Muscle of arm (tissue), 12 donors: Measurements from ENCODE around the gene STXBP5. TPM values are rescaled to one million over a fixed set of nuclear protein-coding genes. Genes with fewer than 3 reads are reported as not detected.
A peak's percentile ranks its signal among the peaks of the same experiment; 100 is the strongest.

Experiments
- DNase-seq: peaks from one replicate; pipeline ENCODE4 v3.0.0-alpha.2; 2013
- polyA plus RNA-seq, 12 donors: library from polyadenylated mRNA; unstranded; fragments of 120-200 nt; gene quantifications; one replicate each; pipeline ENCODE4 v1.2.1, GENCODE V29; 2013; ENCODE audit not compliant: insufficient read length in 12 of 12

Gene STXBP5
- polyA plus RNA-seq, 12 donors, result 10.2 to 24.5 (median 15.5) TPM; not detected in 1

DNA sequence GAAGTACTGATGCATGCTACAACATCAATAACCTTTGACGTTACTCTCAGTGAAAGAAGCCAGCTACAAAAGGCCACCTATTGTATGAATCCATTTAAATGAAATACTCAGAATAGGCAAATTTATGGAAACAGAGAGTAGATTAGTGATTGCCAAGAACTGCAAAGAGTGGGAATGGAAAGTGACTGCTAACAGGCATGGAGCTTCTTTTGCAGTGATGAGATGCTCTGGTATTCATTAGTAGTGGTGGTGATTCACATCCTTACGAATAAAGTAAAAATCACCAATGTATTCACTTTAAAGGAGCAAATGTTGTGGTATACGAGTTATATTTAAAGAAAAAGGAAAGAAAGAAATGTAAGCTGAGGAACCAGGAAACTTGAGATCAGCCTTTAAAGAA is 177.5 kb downstream of the STXBP5 start:
- no peak for DNase-seq

DNA sequence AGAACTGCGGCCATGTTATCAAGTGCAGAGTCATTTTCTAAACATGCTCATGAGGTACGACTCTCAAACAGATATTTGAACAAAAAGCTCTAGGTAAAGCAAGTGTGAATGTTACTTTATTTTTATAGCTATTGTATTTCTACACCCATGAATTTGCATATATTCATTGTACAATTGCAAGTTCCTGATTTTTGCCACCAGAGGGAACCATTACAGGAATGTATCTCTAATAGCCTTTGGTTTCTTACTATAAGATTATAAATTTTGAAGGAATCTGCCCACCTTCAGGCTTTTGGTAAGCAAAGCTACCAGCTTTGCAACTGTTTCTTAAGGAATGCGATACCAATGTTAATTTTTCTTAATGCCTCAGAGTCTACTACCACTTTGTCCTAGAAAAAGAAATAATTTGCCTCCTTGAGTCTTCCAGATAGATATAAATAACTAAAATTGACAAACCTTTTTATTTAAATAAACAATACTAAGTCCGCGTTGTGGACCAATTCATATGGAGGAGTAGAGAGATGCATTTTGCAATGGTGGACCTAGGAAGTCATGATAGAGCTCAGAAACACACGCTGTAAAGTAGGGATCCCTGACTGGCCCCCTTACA is 178.8 kb downstream of the STXBP5 start:
- DNase-seq, result no peak

DNA sequence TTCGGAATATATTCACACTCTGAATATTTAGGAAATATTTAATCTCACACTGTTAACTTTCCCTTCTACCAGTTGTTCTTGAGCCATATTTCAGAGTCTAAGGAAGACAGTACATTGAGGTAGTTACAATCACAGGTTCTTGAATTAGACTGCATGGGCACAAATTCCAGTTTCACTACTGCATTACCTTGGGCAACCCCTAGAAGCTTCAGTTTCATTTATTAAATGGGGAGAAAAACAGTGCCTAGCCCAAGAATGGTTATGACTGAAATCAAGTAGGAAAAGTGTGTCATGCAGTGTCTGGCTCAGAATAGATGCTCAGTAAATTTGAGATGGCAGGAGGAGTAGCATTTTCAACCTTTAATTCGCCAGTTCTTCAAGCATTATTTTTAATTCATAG is 179.8 kb downstream of the STXBP5 start:
- no peak for DNase-seq

DNA sequence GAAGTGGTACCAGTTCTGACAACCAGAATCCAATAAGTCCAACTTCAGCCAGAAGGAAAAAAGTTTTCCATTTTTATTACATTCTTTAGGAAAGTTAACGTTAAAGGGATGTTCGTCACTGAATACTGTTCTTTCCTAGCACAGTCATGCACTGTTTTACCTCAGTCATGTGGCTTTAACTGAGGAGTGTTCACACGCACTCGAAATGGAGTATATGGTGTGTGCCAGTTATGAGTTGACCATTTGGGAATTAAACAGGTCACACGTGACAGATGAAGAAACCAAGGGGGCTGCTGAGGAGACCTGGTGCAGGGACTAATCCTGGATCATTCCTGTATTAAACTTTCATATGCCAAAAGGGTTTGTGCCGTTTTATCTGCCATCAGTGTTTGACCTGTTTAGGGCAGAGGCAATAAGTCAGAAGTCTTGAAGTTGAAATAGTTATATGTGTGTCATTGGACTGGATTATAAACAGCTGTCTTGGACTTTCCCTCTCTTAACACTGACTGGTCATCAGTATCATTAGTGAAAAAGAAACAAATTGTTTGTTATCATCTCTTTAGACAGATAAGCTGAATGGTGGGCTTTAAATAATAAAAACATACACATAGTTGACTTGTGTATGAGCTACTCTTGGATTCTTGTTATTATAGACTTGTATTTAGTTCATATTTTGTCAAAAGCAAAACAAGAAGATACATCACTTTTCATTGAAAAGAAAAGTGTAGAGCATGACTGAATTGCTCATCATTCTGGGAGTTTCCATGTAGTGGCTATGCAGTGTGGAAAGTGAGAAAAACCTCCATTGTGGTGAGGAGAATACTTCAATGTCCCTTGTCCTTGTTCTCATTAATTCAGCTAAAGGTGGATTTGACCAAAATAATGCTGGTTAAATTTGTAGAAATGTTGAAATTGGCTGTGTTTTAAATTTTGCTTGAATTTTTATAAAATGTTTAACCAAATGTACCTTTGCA is 180.8 kb downstream of the STXBP5 start:
- DNase-seq, result no peak

DNA sequence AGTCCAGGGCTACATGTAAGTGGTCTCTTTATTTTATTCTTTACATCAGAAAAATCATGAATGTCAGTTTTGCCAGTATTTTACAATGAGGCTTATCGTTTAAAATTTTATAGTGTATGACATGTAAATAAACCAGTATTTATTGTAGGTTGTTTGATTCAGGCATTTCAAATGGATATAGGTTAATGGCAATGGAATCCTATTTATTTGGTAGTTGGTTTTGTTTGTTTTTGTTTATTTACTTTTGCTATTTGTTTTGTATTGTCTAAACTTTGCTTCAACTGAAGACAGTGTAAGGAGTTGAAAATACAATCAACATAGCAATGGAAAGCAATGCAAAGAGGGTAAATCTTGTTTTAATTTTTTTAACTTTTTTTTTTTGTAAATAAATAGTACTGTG is 185.2 kb downstream of the STXBP5 start:
- no peak for DNase-seq

DNA sequence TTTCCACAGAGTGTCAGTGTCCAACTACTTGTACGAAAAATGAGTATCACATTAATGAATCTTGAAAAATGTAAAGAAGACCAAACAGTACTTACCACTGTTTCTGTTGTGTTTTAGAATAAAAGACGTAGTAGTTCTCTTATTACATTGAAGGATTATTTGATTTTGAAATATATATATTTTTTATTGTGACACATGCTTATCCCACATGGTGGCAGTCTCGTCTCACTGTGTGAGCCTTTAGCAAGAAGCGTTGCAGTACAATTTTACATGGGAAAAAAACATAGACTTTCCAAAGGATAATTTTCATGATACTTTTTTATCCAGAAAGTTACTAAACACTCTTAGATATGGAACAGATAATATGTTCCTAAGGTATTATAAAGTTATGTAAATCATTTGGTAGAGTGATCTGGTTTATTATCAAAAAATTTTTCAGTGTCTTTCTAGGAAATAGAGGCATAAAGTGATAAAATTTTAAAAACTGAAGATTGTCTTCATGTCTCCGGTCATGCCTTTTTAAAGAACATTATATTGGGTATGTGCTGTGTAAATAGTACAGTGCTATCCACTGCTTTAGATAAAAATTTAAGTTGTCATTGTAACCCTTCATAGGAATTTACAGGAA is 186.8 kb downstream of the STXBP5 start:
- DNase-seq, result peak; percentile 38

DNA sequence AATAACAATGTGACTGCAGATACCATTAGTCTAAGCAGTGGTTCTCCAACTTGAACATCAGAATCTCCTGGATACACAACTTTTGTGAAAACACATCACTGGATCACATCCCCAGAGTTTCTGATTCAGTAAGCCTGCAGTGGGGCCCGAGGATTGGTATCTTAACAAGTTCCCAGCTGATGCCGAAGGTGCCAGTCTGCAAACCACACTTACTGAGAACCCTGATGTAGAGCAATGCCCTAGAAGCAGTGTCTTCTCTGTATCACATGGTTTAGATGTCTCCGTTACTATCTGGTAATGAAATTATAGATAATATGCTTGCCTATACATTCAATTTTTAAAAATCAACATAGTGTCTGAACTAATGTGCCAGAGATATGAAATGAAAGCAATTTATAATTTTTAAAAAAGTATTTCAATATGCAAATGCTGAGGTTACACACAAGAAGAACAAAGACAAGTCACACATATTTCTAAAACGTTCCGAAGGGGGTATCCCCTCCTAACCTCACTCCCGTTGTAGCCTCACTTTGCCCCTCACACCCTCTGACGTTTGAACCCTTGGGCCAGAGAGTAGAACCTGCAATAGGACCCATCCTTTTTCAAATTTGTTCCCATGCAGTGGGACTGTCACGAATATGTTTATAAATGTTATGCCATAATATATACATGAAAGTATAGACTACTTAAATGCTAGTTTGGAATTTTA is 188.9 kb downstream of the STXBP5 start:
- DNase-seq, result no peak

DNA sequence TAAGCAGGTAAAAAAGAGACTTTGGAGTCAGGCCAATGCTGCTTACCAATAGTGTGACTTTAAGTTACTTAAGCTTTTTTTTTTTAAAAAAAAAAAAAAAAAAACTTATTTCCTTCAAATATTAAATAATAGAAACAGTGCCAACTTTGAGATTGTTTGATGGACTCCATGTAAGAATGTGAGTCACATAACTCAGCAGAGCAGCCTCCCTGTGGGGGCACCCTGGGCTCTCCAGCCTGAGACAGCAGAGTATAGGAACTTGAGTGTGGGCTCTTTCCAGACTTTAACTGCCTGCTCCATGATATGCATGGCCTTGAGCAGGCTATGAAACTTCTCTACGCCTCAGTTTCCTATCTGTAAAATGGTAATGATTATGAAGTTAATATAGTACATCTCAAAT is 190.9 kb downstream of the STXBP5 start:
- DNase-seq, result no peak

DNA sequence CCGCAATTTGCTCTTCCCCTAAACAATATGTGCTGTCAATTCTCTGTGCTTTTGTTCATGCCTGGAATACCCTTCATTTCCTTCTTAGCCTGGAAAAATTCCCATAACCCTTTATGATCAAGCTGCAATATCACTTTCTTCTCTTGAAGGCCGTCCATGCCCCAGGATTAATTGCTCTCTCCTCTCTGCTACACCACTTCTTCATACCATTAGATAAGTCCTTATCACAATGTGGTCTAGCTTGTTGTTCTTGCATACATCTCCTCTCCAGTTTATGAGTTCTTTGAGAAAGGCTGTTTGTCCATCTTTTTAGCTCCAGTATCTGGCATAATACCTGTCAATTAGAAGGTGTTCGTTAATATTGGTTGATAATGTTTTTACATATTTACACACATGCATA is 193.1 kb downstream of the STXBP5 start:
- no peak for DNase-seq

DNA sequence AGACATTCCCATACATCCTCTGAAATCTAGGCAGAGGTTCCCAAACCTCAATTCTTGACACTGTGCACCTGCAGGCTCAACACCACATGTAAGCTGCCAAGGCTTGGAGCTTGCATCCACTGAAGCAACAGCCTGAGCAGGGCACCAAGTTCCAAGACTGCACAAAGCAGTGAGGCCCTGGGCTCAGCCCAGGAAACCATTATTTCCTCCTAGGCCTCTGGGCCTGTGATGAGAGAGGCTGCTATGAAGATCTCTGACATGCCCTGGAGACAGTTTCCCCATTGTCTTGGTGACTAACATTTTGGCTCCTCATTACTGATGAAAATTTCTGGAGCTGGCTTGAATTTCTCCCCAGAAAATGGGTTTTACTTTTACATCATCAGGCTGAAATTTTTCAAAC is 196.8 kb downstream of the STXBP5 start:
- no peak for DNase-seq

DNA sequence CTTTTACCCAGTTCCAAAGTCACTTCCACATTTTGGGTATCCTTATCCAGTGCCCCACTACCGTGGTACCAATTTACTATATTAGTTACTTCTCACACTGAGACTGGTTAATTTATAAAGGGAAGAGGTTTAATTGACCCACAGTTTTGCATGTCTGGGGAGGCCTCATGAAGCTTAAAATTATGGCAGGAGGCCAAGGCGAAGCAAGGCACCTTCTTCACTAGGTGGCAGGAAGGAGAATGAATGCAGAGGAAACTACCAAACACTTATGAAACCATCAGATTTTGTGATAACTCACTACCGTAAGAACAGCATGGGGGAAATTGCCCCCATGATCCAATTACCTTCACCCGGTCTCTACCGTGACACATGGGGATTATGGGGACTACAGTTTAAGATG is 197.6 kb downstream of the STXBP5 start:
- no peak for DNase-seq

DNA sequence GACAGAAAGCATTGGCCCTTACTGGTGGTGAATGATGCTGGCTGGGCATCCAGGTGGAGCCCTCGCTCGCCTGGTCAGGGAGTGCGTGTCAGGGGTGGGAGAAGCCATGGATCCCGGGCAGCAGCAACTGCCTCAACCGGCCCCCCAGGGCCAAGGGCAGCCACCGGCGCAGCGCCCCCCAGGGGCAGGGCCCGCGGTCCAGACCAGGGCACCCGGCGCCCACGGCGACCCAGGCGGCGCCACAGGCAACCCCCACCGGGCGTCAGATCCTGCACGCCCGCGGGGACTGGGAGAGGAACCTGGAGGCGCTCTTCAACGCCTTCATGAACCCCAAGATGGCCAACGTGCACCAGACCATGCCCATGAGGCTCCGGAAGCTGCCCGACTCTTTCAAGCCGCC is 202.6 kb downstream of the STXBP5 start:
- DNase-seq, result no peak

DNA sequence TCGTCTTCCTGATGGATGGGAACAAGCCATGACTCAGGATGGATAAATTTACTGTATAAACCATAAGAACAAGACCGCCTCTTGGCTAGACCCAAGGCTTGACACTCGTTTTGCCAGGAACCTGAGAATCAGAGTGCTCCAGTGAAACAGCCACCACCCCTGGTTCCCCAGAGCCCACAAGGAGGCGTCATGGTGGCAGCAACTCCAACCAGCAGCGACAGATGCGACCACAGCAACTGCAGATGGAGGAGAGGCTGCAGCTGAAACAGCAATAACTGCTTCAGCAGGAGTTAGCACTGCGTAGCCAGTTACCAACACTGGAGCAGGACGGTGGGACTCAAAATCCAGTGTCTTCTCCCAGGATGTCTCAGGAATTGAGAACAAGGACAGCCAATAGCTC is 203.4 kb downstream of the STXBP5 start:
- DNase-seq, result no peak

DNA sequence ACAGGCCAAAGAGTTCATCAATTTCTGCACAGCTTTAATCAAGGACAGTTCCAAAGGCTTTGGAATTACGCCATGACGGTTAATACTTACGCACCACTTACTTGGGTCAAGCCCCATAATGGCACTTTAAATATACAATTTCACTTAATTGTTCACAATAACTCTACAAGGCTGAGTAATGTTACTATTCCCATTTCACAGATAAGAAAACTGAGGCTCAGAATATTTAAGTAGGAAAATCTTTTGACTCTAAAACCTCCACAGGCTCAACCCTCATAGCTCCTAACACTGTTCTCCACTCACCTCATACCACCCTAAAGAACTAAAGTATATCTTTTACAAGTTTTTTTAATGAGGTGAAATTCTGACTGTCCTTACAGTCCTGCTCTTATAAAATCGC is 212.4 kb downstream of the STXBP5 start:
- no peak for DNase-seq

DNA sequence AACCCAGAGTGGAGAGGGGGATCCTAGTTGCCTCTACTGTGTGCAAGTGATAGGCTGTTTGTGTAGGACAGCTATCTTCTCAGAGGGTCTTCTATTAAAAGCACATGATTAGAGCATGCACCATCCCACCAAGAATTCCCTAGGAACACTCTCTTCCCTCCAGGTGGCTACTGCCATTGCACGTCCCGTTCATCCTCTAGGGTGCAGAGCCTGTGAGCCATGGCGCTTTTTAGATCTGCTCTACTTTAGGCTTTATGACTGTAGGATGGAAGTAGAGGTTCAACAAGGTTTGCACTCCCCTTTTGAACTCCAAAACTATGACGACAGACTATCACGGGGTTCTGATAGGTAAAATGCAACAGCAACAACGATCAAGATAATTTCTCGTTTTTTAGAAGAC is 213.7 kb downstream of the STXBP5 start:
- DNase-seq, result no peak

DNA sequence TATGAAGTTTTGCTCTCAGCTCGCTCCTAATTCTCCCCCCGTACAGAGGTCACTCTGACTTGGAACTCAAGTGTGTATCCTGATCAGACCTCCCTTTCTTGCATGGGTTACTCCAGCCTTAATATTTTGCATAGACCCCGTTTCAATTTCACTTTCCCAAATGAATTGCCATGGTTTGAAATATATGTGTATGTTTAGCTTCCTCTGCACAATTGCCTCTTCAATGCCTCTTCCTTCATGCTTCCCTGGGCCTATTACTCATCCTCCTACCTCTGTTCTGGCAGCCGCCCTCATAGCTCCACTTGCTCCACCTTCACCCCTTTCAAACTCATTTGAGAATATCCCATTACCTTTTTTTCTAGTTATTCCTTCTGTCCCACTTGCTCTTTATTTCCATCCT is 214.3 kb downstream of the STXBP5 start:
- DNase-seq, result no peak

DNA sequence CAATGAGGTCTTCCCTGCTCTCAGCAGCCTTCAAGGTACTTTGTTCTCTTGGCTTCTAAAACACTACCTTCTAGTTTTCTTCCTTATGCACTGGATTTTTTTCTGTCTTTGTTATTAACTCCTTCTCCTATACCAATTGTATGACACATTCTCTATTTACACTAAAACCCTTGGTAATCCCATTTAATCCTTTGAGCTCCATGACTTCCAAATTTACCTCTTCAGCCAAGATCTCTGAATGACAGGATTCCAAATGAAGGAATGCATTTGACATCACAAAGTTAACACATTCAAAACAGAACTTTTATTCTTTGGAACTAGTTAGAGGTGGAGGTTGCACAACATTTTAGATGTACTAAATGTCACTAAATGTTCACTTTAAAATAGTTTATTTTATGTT is 217.7 kb downstream of the STXBP5 start:
- no peak for DNase-seq

DNA sequence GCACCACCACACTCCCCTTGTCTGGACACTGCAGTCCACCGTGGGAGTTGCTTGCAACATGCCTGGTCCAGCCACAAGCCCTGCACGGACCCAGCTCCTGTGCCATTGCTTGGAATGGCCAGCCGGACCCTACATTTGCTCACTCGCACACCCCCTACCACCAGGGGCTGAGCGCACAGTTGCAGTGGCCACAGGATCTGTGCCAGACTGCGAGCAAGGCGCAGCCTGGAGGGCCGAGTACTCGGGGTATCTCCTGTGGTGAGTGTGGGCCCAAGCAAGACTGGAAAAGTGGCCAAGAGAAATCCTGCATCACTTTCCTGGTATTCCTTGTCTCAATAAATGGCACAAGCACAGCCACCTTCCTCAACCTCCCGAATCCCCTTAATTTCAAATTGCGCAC is 218.9 kb downstream of the STXBP5 start:
- DNase-seq, result no peak

DNA sequence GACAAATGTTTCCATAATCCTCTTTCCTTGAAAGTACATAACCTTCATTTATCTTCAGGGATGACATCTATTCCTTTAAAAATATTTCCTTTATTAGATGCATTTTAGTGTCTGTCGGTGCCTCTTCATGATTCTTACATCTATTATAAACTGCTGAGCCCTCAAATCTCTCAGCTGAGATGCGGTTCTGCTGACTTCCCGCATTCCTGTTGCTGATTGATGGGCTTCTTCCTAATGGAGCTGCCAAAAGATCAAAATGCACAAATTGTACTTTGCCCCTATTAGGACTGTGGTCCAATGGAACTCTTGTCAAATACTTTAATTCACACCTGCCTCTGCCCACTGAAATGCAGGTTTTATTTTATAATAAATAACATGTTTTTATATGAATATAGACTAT is 225.6 kb downstream of the STXBP5 start:
- no peak for DNase-seq

DNA sequence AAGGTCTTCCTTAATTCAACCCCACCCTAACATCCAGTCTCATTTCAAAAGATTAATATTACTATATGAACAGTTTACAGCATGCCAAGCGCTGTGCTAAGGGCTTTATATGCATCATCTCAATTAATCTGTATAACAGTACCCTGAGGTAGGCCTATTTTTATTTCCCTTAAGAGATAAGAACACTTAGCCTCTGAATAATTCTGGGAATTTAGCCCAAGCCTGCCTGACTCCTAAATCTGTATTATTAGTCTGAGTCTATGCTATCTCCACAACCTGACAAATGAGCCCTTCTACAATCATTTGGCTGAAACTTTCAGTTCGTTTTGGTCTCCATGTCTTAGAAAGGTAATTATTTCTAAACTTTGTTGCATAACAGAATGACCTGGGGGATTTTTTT is 226.6 kb downstream of the STXBP5 start:
- DNase-seq, result no peak

DNA sequence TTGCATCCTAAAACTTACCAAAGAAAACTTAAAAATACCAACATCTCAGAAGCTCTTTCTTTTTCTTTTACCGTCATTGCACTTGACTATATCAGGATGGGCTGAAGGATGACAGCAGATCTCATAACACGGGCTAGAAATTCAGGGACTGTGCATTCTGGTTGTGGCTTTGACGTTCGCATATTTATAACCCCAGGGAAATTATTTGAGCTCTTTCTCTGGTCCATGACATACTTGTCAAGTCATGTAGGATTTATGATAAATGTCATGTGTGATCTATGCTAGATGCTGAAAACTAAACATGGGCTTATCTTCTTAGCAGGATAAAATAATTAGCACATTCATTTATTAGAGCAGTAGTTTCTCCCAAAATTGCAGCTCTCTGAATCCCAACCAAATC is 229.9 kb downstream of the STXBP5 start:
- DNase-seq, result no peak

DNA sequence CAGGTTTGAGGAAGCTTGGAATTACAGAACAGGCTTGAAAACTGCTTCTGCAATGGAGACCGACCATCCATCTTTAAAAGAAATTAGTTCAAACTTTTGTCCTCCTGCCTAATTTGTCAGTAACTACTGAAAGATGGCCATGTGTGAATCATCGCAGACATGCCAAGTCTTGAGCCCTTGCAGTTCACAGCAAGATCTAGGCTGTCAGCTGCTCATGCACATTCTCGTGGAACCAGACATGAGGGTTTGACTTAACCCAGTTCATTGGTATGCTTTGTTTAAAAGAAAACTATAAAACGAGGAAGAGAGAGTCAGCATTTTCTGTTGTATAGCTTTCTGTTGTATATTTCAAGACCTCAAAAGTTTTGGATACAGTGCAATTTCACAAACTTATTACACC is 230.3 kb downstream of the STXBP5 start:
- peak; percentile 8 for DNase-seq
